ENCODE data around the gene SMCHD1.
"Not testable (repeated sequence)": the region's sequence is repeated elsewhere in the genome, so short reads cannot be mapped to it uniquely, and the experiment has no call there.

SMCHD1 gene

GRCh38 chr18:2805970-2806943, 150.7 kb downstream of the SMCHD1 start:
- no peaks in the 10 kb centered on the region for H3K27me3 Mint-ChIP-seq
- no peaks in the 10 kb centered on the region for H3K4me1 Mint-ChIP-seq (ENCODE audit: low read depth)
- H3K27ac Mint-ChIP-seq: no peak overlapping the region
- peaks cover 59% of the 10 kb centered on the region for H3K36me3 Mint-ChIP-seq (ENCODE audit: low read depth)
- no peak overlapping the region for H3K4me3 Mint-ChIP-seq
- peaks cover 17% of the 10 kb centered on the region for H3K9me3 Mint-ChIP-seq

- not testable (repeated sequence) for H3K4me1 Mint-ChIP-seq (ENCODE audit: low read depth); H3K4me3 Mint-ChIP-seq; H3K27me3 Mint-ChIP-seq; H3K27ac Mint-ChIP-seq
- peaks cover 46% of the 10 kb centered on the region for H3K36me3 Mint-ChIP-seq (ENCODE audit: low read depth)
- peaks cover 30% of the 10 kb centered on the region for H3K9me3 Mint-ChIP-seq
These were observed 153.1 kb downstream of the SMCHD1 start for GRCh38 chr18:2808640-2809039.

GRCh38 chr18:2809666-2810183, 154.2 kb downstream of the SMCHD1 start:
- H3K9me3 Mint-ChIP-seq: peaks cover 37% of the 10 kb centered on the region
- peaks cover 35% of the 10 kb centered on the region for H3K36me3 Mint-ChIP-seq (ENCODE audit: low read depth)
- H3K27ac Mint-ChIP-seq: not testable (repeated sequence)

GRCh38 chr18:2811416-2811815, 155.9 kb downstream of the SMCHD1 start:
- peaks cover 46% of the 10 kb centered on the region for H3K9me3 Mint-ChIP-seq
- H3K27ac Mint-ChIP-seq: no peak overlapping the region
- H3K4me1 Mint-ChIP-seq (ENCODE audit: low read depth): no peaks in the 10 kb centered on the region
- H3K4me3 Mint-ChIP-seq: no peak overlapping the region
- H3K36me3 Mint-ChIP-seq (ENCODE audit: low read depth): peaks cover 19% of the 10 kb centered on the region
- no peaks in the 10 kb centered on the region for H3K27me3 Mint-ChIP-seq

More at GRCh38 chr18:2809666-2810183, 154.2 kb downstream of the SMCHD1 start:
- not testable (repeated sequence) for H3K4me1 Mint-ChIP-seq (ENCODE audit: low read depth); H3K27me3 Mint-ChIP-seq; H3K4me3 Mint-ChIP-seq

- H3K4me3 Mint-ChIP-seq: no peak overlapping the region
- no peak overlapping the region for H3K27ac Mint-ChIP-seq
- peaks cover 39% of the 10 kb centered on the region for H3K9me3 Mint-ChIP-seq
- H3K4me1 Mint-ChIP-seq (ENCODE audit: low read depth): no peaks in the 10 kb centered on the region
- H3K27me3 Mint-ChIP-seq: no peaks in the 10 kb centered on the region
- H3K36me3 Mint-ChIP-seq (ENCODE audit: low read depth): no peaks in the 10 kb centered on the region
These were observed 159.4 kb downstream of the SMCHD1 start for GRCh38 chr18:2814928-2815327.

- no peak overlapping the region for H3K4me3 Mint-ChIP-seq
- no peaks in the 10 kb centered on the region for H3K27me3 Mint-ChIP-seq
- H3K9me3 Mint-ChIP-seq: peaks cover 19% of the 10 kb centered on the region
- no peaks in the 10 kb centered on the region for H3K36me3 Mint-ChIP-seq (ENCODE audit: low read depth)
- H3K4me1 Mint-ChIP-seq (ENCODE audit: low read depth): no peaks in the 10 kb centered on the region
- H3K27ac Mint-ChIP-seq: no peak overlapping the region
These were observed 162.8 kb downstream of the SMCHD1 start for GRCh38 chr18:2818281-2818680.

- Mint-ChIP-seq H3K4me3 (no peak overlapping the region), H3K27ac (no peak overlapping the region), H3K4me1 (ENCODE audit: low read depth) (no peaks in the 10 kb centered on the region), H3K27me3 (no peaks in the 10 kb centered on the region), H3K36me3 (ENCODE audit: low read depth) (no peaks in the 10 kb centered on the region), H3K9me3 (no peaks in the 10 kb centered on the region)
These were observed 166.2 kb downstream of the SMCHD1 start for GRCh38 chr18:2821695-2822094.

GRCh38 chr18:2822213-2822921, 166.8 kb downstream of the SMCHD1 start:
- Mint-ChIP-seq H3K36me3 (ENCODE audit: low read depth) (no peaks in the 10 kb centered on the region), H3K9me3 (no peaks in the 10 kb centered on the region), H3K4me1 (ENCODE audit: low read depth) (no peaks in the 10 kb centered on the region), H3K27ac (no peak overlapping the region), H3K4me3 (no peak overlapping the region), H3K27me3 (no peaks in the 10 kb centered on the region)

GRCh38 chr18:2823202-2823601, 167.7 kb downstream of the SMCHD1 start:
- H3K36me3 Mint-ChIP-seq (ENCODE audit: low read depth): no peaks in the 10 kb centered on the region
- H3K9me3 Mint-ChIP-seq: no peaks in the 10 kb centered on the region
- no peak overlapping the region for H3K27ac Mint-ChIP-seq
- no peaks in the 10 kb centered on the region for H3K27me3 Mint-ChIP-seq
- H3K4me3 Mint-ChIP-seq: no peak overlapping the region
- H3K4me1 Mint-ChIP-seq (ENCODE audit: low read depth): no peaks in the 10 kb centered on the region

- Mint-ChIP-seq H3K27me3 (no peaks in the 10 kb centered on the region), H3K9me3 (no peaks in the 10 kb centered on the region), H3K4me1 (ENCODE audit: low read depth) (no peaks in the 10 kb centered on the region), H3K4me3 (no peak overlapping the region), H3K27ac (no peak overlapping the region), H3K36me3 (ENCODE audit: low read depth) (no peaks in the 10 kb centered on the region)
These were observed 168.4 kb downstream of the SMCHD1 start for GRCh38 chr18:2823966-2824365.

- Mint-ChIP-seq H3K4me3 (no peak overlapping the region), H3K27me3 (no peaks in the 10 kb centered on the region), H3K27ac (no peak overlapping the region), H3K4me1 (ENCODE audit: low read depth) (no peaks in the 10 kb centered on the region), H3K9me3 (no peaks in the 10 kb centered on the region), H3K36me3 (ENCODE audit: low read depth) (no peaks in the 10 kb centered on the region)
These were observed 169.3 kb downstream of the SMCHD1 start for GRCh38 chr18:2824865-2825264.

- Mint-ChIP-seq H3K27ac (no peak overlapping the region), H3K9me3 (no peaks in the 10 kb centered on the region), H3K4me1 (ENCODE audit: low read depth) (no peaks in the 10 kb centered on the region), H3K36me3 (ENCODE audit: low read depth) (no peaks in the 10 kb centered on the region), H3K27me3 (no peaks in the 10 kb centered on the region), H3K4me3 (no peak overlapping the region)
These were observed 170.2 kb downstream of the SMCHD1 start for GRCh38 chr18:2825613-2826175.

- Mint-ChIP-seq H3K4me3 (no peak overlapping the region), H3K9me3 (no peaks in the 10 kb centered on the region), H3K36me3 (ENCODE audit: low read depth) (no peaks in the 10 kb centered on the region), H3K27me3 (no peaks in the 10 kb centered on the region), H3K27ac (no peak overlapping the region), H3K4me1 (ENCODE audit: low read depth) (no peaks in the 10 kb centered on the region)
These were observed 171.1 kb downstream of the SMCHD1 start for GRCh38 chr18:2826581-2826980.

GRCh38 chr18:2827061-2827460, 171.5 kb downstream of the SMCHD1 start:
- H3K9me3 Mint-ChIP-seq: no peaks in the 10 kb centered on the region
- no peaks in the 10 kb centered on the region for H3K36me3 Mint-ChIP-seq (ENCODE audit: low read depth)
- H3K27me3 Mint-ChIP-seq: peaks cover 4% of the 10 kb centered on the region
- no peak overlapping the region for H3K27ac Mint-ChIP-seq
- no peak overlapping the region for H3K4me3 Mint-ChIP-seq
- H3K4me1 Mint-ChIP-seq (ENCODE audit: low read depth): no peaks in the 10 kb centered on the region

- not testable (repeated sequence) for H3K36me3 Mint-ChIP-seq (ENCODE audit: low read depth); H3K27ac Mint-ChIP-seq; H3K4me1 Mint-ChIP-seq (ENCODE audit: low read depth); H3K4me3 Mint-ChIP-seq; H3K27me3 Mint-ChIP-seq
- H3K9me3 Mint-ChIP-seq: peaks cover 13% of the 10 kb centered on the region
These were observed 180.6 kb downstream of the SMCHD1 start for GRCh38 chr18:2836118-2836517.

Data from stimulated activated naive CD8-positive, alpha-beta T cell treated with anti-CD3 and anti-CD28 coated beads, Interleukin-15, Interleukin-2, amounts not matched to agents 100 ng/mL and 50 ng/mL, for 24 hours (primary cell).